HFFc6 (cell line): Measurements from ENCODE around the gene TTYH2. TPM values are rescaled to one million over a fixed set of nuclear protein-coding genes. Genes with fewer than 3 reads are reported as not detected.

ENCODE experiments used
- DNase-seq: peaks from one replicate; pipeline ENCODE4 v3.0.0-alpha.2; 2018
- H3K27ac Mint-ChIP-seq: 2 replicates; pipeline ENCODE4 v1.8.0; 2020; ENCODE audit warnings: mild to moderate bottlenecking, mixed read lengths
- H3K27me3 Mint-ChIP-seq: 2 replicates; pipeline ENCODE4 v1.8.0; 2021; ENCODE audit warnings: mild to moderate bottlenecking, moderate library complexity, mixed read lengths; ENCODE audit not compliant: insufficient read depth
- H3K36me3 Mint-ChIP-seq: 2 replicates; pipeline ENCODE4 v1.8.0; 2021; ENCODE audit warnings: low read depth, mixed read lengths
- H3K4me1 Mint-ChIP-seq: 2 replicates; pipeline ENCODE4 v1.8.0; 2020; ENCODE audit warnings: low read depth, mixed read lengths
- H3K4me3 Mint-ChIP-seq: 2 replicates; pipeline ENCODE4 v1.8.0; 2020; ENCODE audit warnings: mild to moderate bottlenecking, moderate library complexity, mixed read lengths
- H3K9me3 Mint-ChIP-seq: 2 replicates; pipeline ENCODE4 v1.8.0; 2020; ENCODE audit warnings: mild to moderate bottlenecking, mixed read lengths
- CTCF ChIP-seq: fragments of 200-600 bp; sonication (generic); IDR thresholded peaks from 2 replicates; pipeline ENCODE4 v1.5.0; 2021; ENCODE audit warnings: antibody characterized with exemption, mild to moderate bottlenecking
- total RNA-seq, 6 experiments: library from RNA; stranded (reverse); fragmentation: NEBNext Ultra II Directional; extraction: Animal tissue kit (Norgen Biotek cat#: 25700); gene quantifications; 2 replicates in 1 of 6; 3 replicates in 5 of 6; pipeline ENCODE4 v1.2.3, GENCODE V29; 2021

The TTYH2 gene
- total RNA-seq, 6 experiments from 2014 or later = 1.2 to 2.7 (median 1.9) TPM

GRCh38 chr17:74201250-74201649 is 12.1 kb upstream of the TTYH2 start:
- peaks cover 26% of the 10 kb centered on the region for H3K4me1 Mint-ChIP-seq
- H3K27me3 Mint-ChIP-seq = peaks cover 38% of the 10 kb centered on the region
- no peak overlapping the region for H3K4me3 Mint-ChIP-seq
- no peak overlapping the region for H3K27ac Mint-ChIP-seq
- H3K36me3 Mint-ChIP-seq = peaks cover 22% of the 10 kb centered on the region
- H3K9me3 Mint-ChIP-seq = peaks cover 3% of the 10 kb centered on the region; the same call in 1 of the 2 replicates
- DNase-seq = no peak
- no peak for TF ChIP-seq CTCF

GRCh38 chr17:74201948-74202347 is 11.4 kb upstream of the TTYH2 start:
- H3K4me3 Mint-ChIP-seq = no peak overlapping the region
- H3K9me3 Mint-ChIP-seq = peaks cover 3% of the 10 kb centered on the region; the same call in 1 of the 2 replicates
- H3K27ac Mint-ChIP-seq = no peak overlapping the region
- H3K36me3 Mint-ChIP-seq = peaks cover 26% of the 10 kb centered on the region
- peaks cover 31% of the 10 kb centered on the region for H3K27me3 Mint-ChIP-seq
- TF ChIP-seq CTCF = no peak
- DNase-seq = no peak
- peaks cover 30% of the 10 kb centered on the region for H3K4me1 Mint-ChIP-seq

- Mint-ChIP-seq H3K4me3 (peak overlapping the region; percentile 100), H3K27me3 (peaks cover 25% of the 10 kb centered on the region), H3K9me3 (peaks cover 3% of the 10 kb centered on the region; the same call in 1 of the 2 replicates), H3K36me3 (peaks cover 29% of the 10 kb centered on the region), H3K4me1 (peaks cover 36% of the 10 kb centered on the region), H3K27ac (no peak overlapping the region)
- TF ChIP-seq CTCF = no peak
- DNase-seq = no peak
These were observed 10.4 kb upstream of the TTYH2 start for GRCh38 chr17:74202938-74203337.

- peaks cover 39% of the 10 kb centered on the region for H3K4me1 Mint-ChIP-seq
- H3K27me3 Mint-ChIP-seq = peaks cover 26% of the 10 kb centered on the region
- peaks cover 3% of the 10 kb centered on the region; the same call in 1 of the 2 replicates for H3K9me3 Mint-ChIP-seq
- H3K27ac Mint-ChIP-seq = peak within 1 kb of the TSS; percentile 100
- TF ChIP-seq CTCF = peak; percentile 97
- peak; percentile 96 for DNase-seq
- peaks cover 36% of the 10 kb centered on the region for H3K36me3 Mint-ChIP-seq
- peak within 1 kb of the TSS; percentile 100 for H3K4me3 Mint-ChIP-seq
These were observed 9.7 kb upstream of the TTYH2 start, which contains the start of gene RPL38 for GRCh38 chr17:74203439-74204240. Gene RPL38 (plus strand): TSS chr17:74203678. CDS start chr17:74203956, 278 bp downstream.

- Mint-ChIP-seq H3K27ac (peak overlapping the region; percentile 100), H3K36me3 (peaks cover 45% of the 10 kb centered on the region)
- TF ChIP-seq CTCF = no peak
These were observed 8.9 kb upstream of the TTYH2 start for GRCh38 chr17:74204474-74204873.

More at GRCh38 chr17:74204474-74204873, 8.9 kb upstream of the TTYH2 start:
- peaks cover 47% of the 10 kb centered on the region for H3K4me1 Mint-ChIP-seq
- peaks cover 3% of the 10 kb centered on the region; the same call in 1 of the 2 replicates for H3K9me3 Mint-ChIP-seq
- H3K27me3 Mint-ChIP-seq = peaks cover 20% of the 10 kb centered on the region
- no peak for DNase-seq
- peak overlapping the region; percentile 100 for H3K4me3 Mint-ChIP-seq
